GM19395 (cell line): ENCODE measurements around the gene TANGO6.

Experiments
- ATAC-seq: cut with Tn5 transposase; IDR thresholded peaks from one replicate; pipeline ENCODE4 v1.9.1; 2021; ENCODE audit warnings: mild to moderate bottlenecking, moderate library complexity; ENCODE audit not compliant: unreplicated experiment

Gene TANGO6

DNA sequence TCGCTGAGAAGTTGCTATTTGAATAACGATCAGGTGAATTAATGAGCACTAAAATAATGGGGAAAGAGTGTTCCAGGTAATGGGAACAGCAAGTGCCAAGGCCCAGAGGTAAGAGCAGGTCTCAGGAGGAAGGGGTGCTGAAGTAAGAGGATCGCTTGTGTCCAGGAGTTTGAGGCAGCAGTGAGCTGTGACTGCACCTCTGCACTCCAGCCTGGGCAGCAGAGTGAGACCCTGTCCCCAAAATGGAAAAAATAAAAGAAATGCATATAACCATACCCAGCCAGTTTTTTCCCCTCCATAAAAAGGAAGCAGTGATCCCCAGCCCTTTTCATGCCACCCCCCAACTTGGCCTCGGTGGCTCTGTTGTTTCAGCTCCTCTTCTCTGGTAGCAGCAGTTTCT, 245.4 kb downstream of the TANGO6 start:
- no peak for ATAC-seq

DNA sequence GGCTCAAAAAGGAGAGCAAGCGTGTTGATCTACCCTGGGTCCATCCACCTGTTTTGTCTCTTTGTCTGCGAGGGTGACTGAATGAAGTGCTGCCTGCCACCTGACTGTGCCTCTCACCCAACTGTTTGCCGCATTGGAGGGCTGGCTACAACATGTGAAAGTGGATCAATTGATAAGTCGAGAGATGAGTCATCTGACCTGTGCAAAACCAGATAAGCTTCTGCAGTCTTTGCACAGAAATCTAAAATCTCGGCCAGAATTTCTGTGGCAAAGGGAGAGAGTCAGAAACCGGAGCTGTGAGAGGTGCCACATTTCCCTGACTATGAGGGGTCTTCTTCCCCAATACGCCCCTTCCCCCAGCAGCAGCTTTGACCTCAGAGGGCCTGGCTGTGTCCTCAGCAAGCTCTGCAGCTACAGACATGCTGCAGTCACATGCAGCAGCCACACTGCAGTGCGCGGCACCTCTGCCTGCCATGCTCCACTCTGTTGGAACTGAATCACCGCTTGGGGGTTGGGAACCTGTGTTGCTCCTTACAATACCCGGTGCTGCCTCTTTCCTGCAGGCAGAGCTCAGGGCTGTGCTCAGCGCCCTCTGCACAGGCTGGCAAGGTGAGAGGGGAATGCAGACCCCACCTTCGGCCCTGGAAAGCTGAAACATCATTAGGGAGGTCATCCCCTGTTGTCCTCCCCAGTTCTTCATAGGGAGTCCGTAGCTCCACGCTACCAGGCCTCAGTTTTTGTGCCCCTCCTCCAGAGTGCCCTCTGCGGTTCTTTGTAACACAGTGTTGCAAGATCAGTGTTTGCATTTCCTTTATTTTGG, 246.0 kb downstream of the TANGO6 start:
- no peak for ATAC-seq

DNA sequence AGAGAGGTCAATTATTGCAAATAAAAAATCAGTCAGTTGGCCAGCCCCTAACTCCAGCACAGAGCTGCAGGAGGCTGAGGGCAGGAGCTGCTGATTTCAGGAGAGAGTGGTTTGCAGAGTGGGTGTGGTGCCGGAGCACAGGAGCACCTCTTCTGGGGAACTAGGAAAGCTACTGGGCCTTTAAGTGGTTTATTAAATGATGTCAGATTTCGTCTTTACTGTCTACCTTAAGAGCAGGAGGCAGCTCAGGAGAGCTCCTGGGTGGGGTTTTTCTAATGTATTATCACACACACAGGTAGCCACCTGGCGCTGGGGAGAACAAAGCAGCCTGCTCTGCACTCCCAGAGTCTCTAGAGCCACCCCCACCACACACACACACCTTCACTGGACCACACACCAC, 250.6 kb downstream of the TANGO6 start:
- ATAC-seq: no peak

GRCh38 chr16:69094501-69094900, 251.2 kb downstream of the TANGO6 start:
- no peak for ATAC-seq

- ATAC-seq: no peak
Observed at GRCh38 chr16:69095193-69095592, 251.9 kb downstream of the TANGO6 start.

- no peak for ATAC-seq
Observed at GRCh38 chr16:69100071-69100691, 256.9 kb downstream of the TANGO6 start.

DNA sequence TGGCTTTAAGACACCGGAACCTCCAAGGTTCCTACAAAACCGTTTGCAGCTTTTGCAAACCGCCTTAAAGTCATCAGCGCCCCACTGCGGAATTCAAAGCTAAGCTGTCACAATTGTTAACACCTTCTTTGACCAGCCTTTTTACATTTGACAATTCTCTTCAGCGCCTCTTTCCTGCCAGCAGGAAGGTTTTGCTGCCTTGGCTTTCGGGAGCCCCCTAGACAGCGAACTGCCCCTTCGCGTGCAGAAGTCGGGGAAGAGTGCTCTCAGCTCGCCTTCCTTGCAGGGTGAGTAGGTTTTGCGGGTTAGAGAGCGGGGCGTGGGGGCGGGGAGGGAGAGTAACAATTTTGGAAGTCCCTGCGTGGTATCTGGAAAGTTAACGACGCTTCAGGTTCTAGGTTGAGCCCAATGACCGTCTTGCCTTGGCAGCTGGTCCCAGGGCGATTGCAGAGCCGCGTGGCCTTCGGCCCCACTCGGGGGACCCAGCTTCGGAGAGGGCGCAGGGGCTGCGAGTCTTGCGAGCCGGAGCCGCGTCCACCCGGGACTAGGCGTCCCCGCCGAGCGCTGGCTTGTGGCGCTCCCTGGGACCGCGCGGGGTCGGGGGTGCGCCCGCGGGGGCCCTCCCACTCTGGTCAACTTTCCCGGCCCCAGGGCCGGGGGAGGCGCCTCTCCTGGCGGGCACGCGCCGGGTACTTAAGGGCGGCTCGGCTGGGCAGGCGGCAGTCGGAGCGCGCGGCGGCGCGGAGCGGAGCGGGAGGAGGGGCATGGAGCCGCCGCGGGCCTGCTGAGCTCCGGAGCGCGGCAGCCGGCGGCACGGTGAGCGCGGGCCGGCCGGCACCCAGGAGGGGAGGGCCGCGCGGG, 262.4 kb downstream of the TANGO6 start, which contains the start of gene HAS3:
Gene HAS3, plus strand, starts transcription at position 153 of the 861 bp plus-strand sequence. CDS start 3,743 bp downstream, outside the sequence.
- no peak for ATAC-seq

- no peak for ATAC-seq
Observed at GRCh38 chr16:69106491-69107315, 263.4 kb downstream of the TANGO6 start.

DNA sequence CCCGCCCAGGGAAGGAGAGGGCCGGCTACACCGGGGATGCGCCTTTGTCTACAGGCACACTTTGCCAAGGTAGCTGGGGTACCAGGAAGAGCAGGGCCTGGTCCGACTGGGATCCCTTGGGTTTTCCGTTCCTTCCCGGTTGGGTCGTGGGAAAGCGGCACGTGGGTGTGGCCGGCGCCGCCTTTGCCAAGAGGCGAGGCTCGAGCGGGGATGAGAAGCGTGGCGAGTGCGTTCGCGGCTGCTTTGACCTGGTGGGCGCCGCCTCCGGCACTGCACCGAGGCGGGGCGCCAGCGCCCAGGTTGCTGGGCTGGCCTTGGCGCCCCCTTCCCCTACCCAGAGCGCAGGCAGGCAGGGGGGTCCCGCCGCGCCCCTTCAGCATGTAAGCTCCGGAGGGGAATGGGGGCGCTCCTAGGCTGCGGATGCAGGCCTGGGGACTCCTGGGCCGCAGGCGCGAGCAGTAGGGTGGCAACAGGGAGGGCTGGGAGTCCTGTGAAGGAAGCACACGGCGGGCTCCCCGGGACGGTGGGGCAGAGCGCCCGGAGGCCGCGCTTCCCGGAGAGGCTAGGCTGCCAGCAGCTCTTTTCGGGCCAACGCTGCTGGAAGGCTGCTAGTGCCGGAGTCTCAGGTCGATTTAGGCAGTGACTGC, 264.1 kb downstream of the TANGO6 start:
- no peak for ATAC-seq

GRCh38 chr16:69108064-69108904, 265.0 kb downstream of the TANGO6 start:
- ATAC-seq: no peak

GRCh38 chr16:69108905-69109252, 265.5 kb downstream of the TANGO6 start:
- no peak for ATAC-seq

- no peak for ATAC-seq
Observed at GRCh38 chr16:69109486-69110270, 266.3 kb downstream of the TANGO6 start.

GRCh38 chr16:69110406-69110805, 267.1 kb downstream of the TANGO6 start:
- no peak for ATAC-seq

DNA sequence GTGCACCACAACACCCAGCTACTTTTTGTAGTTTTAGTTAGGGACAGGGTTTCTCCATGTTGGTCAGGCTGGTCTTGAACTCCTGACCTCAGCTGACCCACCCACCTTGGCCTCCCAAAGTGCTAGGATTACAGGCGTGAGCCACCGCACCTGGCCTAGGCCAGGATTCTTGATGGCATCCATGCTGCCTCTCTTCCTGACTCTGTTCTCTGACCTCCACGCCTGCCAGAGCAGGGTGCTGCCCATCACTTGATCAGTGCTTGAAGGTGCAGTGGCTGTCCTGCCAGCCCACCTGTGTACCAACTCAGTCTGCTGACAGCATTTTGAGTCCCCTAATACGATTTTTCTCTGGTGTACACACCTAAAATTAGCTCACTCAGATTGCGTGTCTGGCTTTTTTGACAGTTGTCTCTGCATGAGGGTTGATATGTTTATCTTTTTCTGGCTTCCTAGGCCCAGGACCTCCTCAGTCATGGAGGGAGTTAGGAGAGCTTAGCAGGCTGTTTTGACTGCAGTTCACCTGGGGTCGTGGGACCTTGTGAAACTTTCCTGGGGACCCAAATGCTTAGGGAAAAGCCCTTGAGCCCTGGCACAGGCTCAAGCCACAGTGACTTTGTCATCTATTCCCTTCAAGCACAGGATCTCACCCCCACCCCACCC, 268.0 kb downstream of the TANGO6 start:
- no peak for ATAC-seq

DNA sequence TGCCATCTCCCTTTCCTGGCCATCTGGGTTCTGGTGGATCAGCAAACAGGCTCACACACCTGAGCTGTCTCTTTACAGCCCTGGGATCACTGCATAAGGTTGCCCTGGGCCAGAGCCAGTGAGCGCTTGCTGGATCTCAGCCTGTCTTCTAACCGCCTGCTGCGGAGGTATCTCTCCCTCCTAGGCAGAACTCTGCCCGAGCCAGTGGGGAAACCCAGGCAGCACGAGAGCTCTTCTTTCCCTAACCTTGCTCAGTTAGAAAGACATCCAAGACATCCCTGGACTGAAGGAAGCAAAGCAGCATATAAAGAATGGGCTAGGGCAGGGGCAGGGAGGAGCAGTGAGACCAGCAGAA, 268.5 kb downstream of the TANGO6 start:
- no peak for ATAC-seq

DNA sequence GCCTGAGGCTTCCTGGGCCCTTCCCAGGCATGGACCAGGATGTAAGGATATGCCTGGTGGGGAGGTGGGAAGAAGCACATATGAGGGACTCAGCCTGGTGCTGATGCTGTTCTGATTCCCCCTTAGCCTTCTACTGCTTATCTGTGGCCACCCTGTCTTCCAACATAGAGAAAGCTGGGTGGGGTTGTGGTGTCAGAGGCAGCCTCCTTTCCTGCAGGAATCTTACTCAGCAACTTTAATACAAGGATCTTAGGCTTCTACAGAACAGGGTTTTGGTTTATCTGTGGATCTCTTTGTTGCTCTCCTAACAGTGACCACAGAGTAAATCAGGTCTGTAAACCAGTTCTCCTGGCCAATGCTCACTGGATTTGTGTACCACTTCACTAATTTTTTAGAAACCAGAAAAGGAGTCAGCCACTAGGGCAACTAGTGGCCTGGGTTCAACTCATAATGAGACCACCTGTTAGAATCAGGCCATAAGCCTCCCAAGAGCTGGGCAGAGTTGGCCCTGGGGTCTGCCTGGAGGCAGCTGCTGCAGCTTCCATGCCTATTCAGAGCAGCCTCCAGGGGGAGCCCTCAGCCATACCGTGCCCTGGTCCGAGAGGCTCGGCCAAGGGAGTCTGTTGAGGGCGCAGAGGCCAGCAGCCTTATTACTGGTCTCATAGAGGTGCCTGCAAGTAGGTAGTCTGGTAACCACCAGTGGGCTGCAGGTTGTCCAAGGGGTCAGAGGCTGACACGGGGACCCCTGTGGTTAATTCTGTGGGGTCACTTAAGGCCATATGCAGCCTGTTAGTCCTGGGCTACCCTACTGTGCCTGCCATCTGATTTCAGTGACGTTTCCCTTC, 269.2 kb downstream of the TANGO6 start:
- ATAC-seq: no peak

DNA sequence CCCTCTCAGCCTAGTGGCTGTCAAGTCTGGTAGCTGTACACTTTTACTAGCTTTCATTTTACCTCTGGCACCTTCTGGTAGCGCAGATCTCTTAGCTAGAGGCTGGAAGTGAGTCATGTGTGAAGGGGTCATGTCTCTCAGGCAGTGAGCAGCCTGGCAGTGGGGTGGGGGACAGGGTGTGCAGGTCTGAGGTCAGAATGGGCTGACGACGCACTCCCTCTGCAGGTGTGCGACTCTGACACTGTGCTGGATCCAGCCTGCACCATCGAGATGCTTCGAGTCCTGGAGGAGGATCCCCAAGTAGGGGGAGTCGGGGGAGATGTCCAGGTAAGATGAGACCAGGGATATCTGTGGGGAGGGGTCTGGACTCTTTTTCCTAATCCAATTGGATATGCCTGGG, 269.9 kb downstream of the TANGO6 start:
- no peak for ATAC-seq
